ENCODE measurements around the gene HLA-DOA.

The HLA-DOA gene

GRCh38 chr6:32982084-32982701 is 27.2 kb downstream of the HLA-DOA start:
- peak overlapping the region; percentile 14 for H3K27ac ChIP-seq (ENCODE audit: extremely low read depth, low read depth, low read length)
- H3K9me3 ChIP-seq (ENCODE audit: control insufficient read depth, insufficient read depth, low read depth, low read length), result no peaks in the 10 kb centered on the region
- H3K4me1 ChIP-seq (ENCODE audit: control insufficient read depth, insufficient read depth, low read length), result peaks cover 15% of the 10 kb centered on the region
- no peak overlapping the region for H3K4me3 ChIP-seq (ENCODE audit: low read depth, low read length)
- H3K36me3 ChIP-seq (ENCODE audit: control insufficient read depth in 2 of 2, insufficient read depth in 1 of 2, low read length in 2 of 2), result peaks cover 41 to 45% of the 10 kb centered on the region in 2 experiments
- ChIA-PET POLR2A (interaction anchor here (0.7 to 7.7 kb wide), 6 partner anchors 12 to 352 kb away, joined by 3 to 405 read pairs (median 8); partner anchors contain the start of genes BRD2, HLA-DMA and TAP2), CTCF (interaction anchor here (0.6 to 11.4 kb wide), 6 partner anchors 10 to 143 kb away, joined by 4 to 250 read pairs (median 64); partner anchors contain the start of gene HLA-DMA)
- TF ChIP-seq ZXDB (tag by site-specific recombination; IDR thresholded peaks at IDR 0.05) (no peak), SCRT2 (tag by site-specific recombination; IDR thresholded peaks at IDR 0.05) (peak; percentile 73), ZNF560 (tag by site-specific recombination; IDR thresholded peaks at IDR 0.05; ENCODE audit: borderline replicate concordance) (no peak), ZEB2 (tag by site-specific recombination; IDR thresholded peaks at IDR 0.05) (peak; percentile 29; the same call in 1 of the 2 replicates), ZNF362 (tag by site-specific recombination; IDR thresholded peaks at IDR 0.05) (0 out of 2 replicates have a peak, but pooled peaks have one; percentile 5), ZNF692 (tag by site-specific recombination; IDR thresholded peaks at IDR 0.05) (no peak), KLF1 (tag by site-specific recombination; IDR thresholded peaks at IDR 0.05) (peak; percentile 86), ZNF354C (tag by site-specific recombination; IDR thresholded peaks at IDR 0.05; ENCODE audit: borderline replicate concordance, low read depth) (no peak), ZNF23 (tag by site-specific recombination; IDR thresholded peaks at IDR 0.05; ENCODE audit: borderline replicate concordance) (no peak), ZNF513 (tag by site-specific recombination; IDR thresholded peaks at IDR 0.05) (peak; percentile 15; the same call in 1 of the 2 replicates), ZNF132 (tag by site-specific recombination; IDR thresholded peaks at IDR 0.05; ENCODE audit: borderline replicate concordance) (no peak), ZSCAN16 (tag by site-specific recombination; IDR thresholded peaks at IDR 0.05) (peak; percentile 100), CTCF (tag by site-specific recombination; IDR thresholded peaks at IDR 0.05) (no peak), PRDM6 (tag by site-specific recombination; IDR thresholded peaks at IDR 0.05) (peak; percentile 97), ZNF112 (tag by site-specific recombination; IDR thresholded peaks at IDR 0.05) (no peak), ZNF660 (tag by site-specific recombination; IDR thresholded peaks at IDR 0.05) (0 out of 2 replicates have a peak, but pooled peaks have one; percentile 15), IKZF3 (tag by site-specific recombination; IDR thresholded peaks at IDR 0.05) (peak; percentile 91), BCL11B (tag by site-specific recombination; IDR thresholded peaks at IDR 0.05; ENCODE audit: low read depth) (peak; percentile 60; the same call in 1 of the 2 replicates), ZBTB21 (tag by site-specific recombination; IDR thresholded peaks at IDR 0.05) (no peak), KLF10 (tag by site-specific recombination; IDR thresholded peaks at IDR 0.05) (peak; percentile 55; the same call in 1 of the 2 replicates), INSM2 (tag by site-specific recombination; IDR thresholded peaks at IDR 0.05) (peak; percentile 93), GLI2 (tag by site-specific recombination; IDR thresholded peaks at IDR 0.05; ENCODE audit: borderline replicate concordance, low read depth) (no peak), BCL11A (tag by site-specific recombination; IDR thresholded peaks at IDR 0.05; ENCODE audit: low read depth) (peak; percentile 67), ZNF629 (tag by site-specific recombination; IDR thresholded peaks at IDR 0.05) (peak; percentile 35; the same call in 1 of the 2 replicates), OSR2 (tag by site-specific recombination; IDR thresholded peaks at IDR 0.05) (peak; percentile 91), SP7 (tag by site-specific recombination; IDR thresholded peaks at IDR 0.05) (peak; percentile 70), ZFP37 (tag by site-specific recombination; IDR thresholded peaks at IDR 0.05) (0 out of 2 replicates have a peak, but pooled peaks have one; percentile 6), KLF8 (tag by site-specific recombination; IDR thresholded peaks at IDR 0.05) (peak; percentile 42), PRDM1 (tag by site-specific recombination; IDR thresholded peaks at IDR 0.05) (peak; percentile 88)
